SK-MEL-5 (cell line): ENCODE data around the gene ABLIM2. TPM values are rescaled to one million over a fixed set of nuclear protein-coding genes. Genes with fewer than 3 reads are reported as not detected.
"Not testable (repeated sequence)": the region's sequence is repeated elsewhere in the genome, so short reads cannot be mapped to it uniquely, and the experiment has no call there.

Source experiments
- DNase-seq: peaks from one replicate; pipeline ENCODE4 v3.0.0-alpha.2; 2016; ENCODE audit warnings: low read depth, low spot score
- in situ Hi-C: cut with HindIII; loops from 2 replicates; pipeline ENCODE4 v1.10.0; 2016; ENCODE audit warnings: low sequenced_read_pairs, high pct_unique_total_duplicates, low pct_unique_long_range_greater_than_20kb
- small RNA-seq, 2 experiments: library from RNA; depleted of rRNA; stranded (forward); fragments of <200 nt; gene quantifications; one replicate each; pipeline ENCODE3, GENCODE V24; 2014
- total RNA-seq: library from RNA; depleted of rRNA; stranded (reverse); fragments of >200 nt; shearing (Covaris generic); gene quantifications from 2 replicates; pipeline ENCODE4 v1.2.3, GENCODE V29; 2014; rRNA removed

Gene ABLIM2
- total RNA-seq, 1 experiment from 2014 or later: 0.29 TPM

DNA sequence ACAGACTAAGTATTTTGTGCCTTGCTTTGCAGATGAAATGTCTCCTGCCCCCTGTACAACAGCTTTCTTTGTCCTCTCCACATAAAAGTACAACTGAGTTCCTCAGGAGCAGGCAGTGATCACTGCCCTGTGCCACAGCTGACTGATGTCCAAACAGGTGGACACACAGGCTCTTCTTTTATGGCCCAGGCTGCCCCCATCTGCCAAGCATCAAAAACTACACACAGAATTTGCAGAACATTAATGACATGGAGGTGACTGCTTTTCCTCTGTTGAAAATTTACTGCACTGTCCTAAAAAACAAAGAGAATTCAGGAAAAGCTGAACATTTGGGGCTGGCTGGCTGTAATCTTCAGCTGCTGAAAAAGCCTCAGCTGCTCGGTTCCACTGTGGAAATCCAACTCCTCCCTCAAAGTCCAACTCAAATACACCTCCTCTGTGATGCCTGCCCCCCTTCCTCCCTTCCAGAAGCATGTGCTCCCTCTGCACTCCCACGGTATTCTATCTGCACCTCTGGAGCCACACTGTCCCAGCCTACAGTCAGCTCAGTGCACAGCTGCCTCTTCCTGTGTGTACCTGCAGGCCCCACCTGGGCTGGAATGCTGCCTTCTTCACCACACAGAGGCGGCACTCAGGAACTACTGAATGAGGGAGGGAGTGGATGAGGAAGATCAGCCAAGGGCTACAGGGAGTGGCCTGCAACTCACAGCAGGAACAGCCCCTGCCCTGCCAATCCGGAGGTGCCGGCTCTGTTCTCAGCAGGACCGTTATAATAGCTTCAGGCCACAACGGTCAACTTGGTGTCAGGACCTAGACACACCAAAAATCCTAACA, 229.3 kb downstream of the ABLIM2 start:
- in situ Hi-C loops: no loop called here
- peak; percentile 49 for DNase-seq

DNA sequence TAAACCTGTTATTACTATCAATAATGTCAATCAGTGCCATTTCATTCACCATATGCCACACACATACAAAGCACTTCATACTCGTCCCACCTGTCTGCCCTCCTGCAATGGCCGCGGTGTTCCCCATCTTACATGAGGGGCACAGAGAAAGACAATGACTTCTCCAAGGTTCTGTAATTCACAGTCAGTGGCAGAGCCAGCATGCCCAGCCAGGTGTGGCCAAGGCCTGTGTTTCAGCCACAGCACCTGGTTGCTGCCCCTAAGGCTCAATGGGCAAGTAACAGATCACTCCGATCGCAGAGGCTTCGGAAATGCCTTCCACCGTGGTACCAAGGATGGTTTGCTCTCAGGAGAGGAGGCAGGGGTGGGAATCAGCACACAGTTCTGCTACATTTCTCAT, 229.9 kb downstream of the ABLIM2 start:
- in situ Hi-C loops: no loop called here

DNA sequence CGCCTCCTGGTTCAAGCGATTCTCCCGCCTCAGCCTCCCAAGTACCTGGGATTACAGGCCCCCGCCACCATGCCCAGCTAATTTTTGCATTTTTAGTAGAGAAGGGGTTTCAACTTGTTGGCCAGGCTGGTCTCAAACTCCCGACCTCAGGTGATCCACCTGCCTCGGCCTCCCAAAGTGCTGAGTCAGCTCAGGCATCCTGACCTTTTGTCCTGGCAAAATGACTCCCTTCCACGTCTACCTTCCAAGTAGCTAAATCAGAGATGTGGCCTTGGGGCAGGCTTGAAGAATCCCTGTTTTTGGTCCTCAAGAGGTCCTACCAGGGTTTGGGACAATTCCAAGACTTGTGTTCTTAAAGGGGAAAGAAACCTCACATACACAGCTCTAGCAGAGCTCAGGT, 231.8 kb downstream of the ABLIM2 start:
- in situ Hi-C loops: no loop called here
- no peak for DNase-seq

More for the DNA sequence above, 229.9 kb downstream of the ABLIM2 start:
- DNase-seq: no peak

DNA sequence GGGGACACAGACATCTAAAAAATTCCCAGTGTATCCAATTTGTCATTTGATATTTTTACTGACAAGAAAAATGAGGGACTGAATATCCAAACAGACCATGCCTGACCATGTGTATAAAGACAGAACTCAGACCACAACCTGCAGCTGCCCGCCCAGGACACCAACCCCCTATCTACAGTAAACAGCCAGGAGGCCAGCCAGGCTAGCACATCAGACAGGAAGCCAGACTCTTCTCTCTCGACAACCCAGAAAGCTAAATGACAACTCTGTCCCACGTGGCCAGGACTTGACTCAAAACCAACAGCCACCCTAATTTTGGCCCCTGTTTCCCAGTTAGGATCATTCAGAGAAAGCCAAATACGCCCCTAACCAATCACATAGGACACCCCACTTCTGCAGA, 234.0 kb downstream of the ABLIM2 start:
- in situ Hi-C loops: no loop called here
- DNase-seq: no peak

DNA sequence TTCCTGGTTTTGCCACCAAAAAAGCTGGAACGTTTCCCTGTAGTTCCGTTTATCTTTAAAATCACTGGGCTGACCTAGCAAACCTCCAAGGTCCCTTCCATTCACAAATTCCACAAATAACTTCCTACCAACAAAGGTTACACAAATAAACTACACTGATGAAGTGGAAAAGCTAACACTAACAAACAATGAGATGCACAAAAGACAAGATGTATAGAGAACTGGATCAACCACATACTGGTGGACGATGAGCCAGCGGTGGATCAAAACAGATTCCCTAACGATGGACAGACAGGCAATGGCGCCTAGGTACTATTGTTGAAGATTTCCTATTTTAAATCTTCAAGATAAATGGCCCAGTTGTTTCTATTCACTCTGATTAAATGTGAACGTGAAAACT, 234.4 kb downstream of the ABLIM2 start:
- DNase-seq: no peak
- in situ Hi-C loops: no loop called here

DNA sequence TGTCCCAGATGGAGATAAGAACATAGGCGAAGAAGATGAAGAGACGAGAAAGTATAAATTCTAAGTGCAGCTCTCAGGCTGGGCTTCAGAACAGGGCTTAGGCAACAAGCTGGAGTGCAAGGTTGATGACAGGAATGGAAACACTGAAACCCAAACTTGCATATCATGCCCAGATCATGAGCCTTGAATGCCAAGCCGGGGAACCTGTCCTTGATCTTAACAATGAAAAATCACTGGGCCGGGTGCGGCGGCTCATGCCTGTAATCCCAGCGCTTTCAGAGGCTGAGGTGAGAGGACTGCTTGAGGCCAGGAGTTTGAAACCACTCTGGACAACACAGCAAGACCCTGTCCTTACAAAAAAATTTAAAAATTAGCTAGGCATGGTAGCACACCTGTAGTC, 236.1 kb downstream of the ABLIM2 start:
- in situ Hi-C loops: no loop called here
- no peak for DNase-seq

DNA sequence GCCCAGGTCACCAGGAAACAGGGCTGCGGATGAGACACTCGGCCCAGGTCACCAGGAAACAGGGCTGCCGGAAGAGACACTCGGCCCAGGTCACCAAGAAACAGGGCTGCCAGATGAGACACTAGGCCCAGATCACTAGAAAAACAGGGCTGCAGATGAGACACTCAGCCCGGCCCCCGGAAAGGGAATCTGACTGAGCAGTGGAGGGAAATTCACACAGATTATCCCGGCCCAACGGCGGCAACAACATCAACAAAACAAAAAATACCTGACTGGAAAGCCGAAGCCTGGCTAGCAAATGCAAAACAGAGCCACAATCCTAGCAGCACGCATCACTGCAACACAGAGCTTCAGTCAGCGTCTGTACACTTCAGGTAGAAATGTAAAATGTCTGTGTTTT, 239.6 kb downstream of the ABLIM2 start:
- in situ Hi-C loops: no loop called here
- no peak for DNase-seq

DNA sequence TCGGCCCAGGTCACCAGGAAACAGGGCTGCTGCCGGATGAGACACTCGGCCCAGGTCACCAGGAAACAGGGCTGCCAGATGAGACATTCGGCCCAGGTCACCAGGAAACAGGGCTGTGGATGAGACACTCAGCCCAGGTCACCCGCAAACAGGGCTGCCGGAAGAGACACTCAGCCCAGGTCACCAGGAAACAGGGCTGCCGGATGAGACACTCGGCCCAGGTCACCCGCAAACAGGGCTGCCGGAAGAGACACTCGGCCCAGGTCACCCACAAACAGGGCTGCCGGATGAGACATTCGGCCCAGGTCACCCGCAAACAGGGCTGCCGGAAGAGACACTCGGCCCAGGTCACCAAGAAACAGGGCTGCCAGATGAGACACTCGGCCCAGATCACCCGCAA, 240.4 kb downstream of the ABLIM2 start:
- in situ Hi-C loops, DNase-seq: not testable (repeated sequence)

DNA sequence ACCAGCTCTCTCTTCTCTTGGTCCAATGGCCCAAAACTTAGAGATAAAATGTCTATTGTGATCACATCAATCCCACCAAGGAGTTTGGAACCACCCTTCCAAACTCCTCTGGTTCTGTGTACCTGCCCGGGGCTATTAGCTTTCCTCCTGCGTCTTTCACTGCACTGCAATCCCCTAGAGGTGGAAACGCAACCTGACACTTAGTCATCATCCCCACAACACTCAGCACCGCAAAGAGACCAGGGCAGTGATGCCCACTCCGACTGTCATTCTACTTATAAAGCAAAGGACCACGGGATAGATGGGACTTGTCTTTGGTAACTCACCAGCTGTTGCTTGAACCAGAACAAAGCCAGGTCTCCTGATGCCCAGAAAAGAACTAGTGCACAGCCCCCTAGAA, 240.9 kb downstream of the ABLIM2 start:
- peak; percentile 6 for DNase-seq
- in situ Hi-C loops: no loop called here

DNA sequence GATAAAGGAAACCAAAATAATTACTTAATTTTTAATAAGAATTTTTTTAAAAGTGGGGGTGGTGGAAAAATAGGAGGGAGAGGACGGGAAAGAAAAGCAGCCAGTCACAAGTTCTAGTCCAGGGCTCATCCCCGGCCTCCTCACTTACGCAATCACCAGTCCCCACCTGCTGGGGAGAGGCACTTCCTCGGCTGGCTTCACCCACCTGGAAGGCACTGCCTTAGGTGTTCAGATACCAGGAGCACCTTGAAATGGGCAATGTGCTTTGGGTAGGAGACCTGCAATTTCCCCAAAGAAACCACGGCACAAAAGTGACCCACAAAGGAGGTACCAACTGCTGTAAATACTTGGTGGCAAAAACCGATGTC, 242.8 kb downstream of the ABLIM2 start:
- DNase-seq: no peak
- in situ Hi-C loops: no loop called here

Small RNA genes lying within 50 kb of the gene (small RNA-seq; reads per million reads assigned to genes)
- 0 reads per million in 2 experiments for gene MIR95

Other genes starting within 250 kb of the ABLIM2 start
- 10.3 and 11.6 TPM in 2 replicates for gene AFAP1, start 219.0 kb downstream of the ABLIM2 start, total RNA-seq
- gene SH3TC1, start 40.5 kb upstream of the ABLIM2 start, total RNA-seq: 23.7 and 31.6 TPM in 2 replicates
- gene HTRA3, start 110.9 kb upstream of the ABLIM2 start, total RNA-seq: 0.05 TPM in 1 of 2 replicates, not detected in the other